Kidney (tissue), 14 donors: ENCODE data around the gene SLC31A1. TPM values are rescaled to one million over a fixed set of nuclear protein-coding genes. Genes with fewer than 3 reads are reported as not detected.
"Not testable (repeated sequence)": the region's sequence is repeated elsewhere in the genome, so short reads cannot be mapped to it uniquely, and the experiment has no call there.

Experiments
- DNase-seq, 5 donors: peaks; one replicate each; pipeline ENCODE4 v3.0.0-alpha.2; 2013 to 2020
- FAIRE-seq: peaks from 2 replicates; lab custom pipeline; 2012; peaks lifted over from hg19 to GRCh38; lab: Jason Lieb, UNC
- H3K27ac ChIP-seq, 2 donors: one replicate each; pipeline ENCODE4 v1.7.0; 2013; ENCODE audit warnings: low read depth in 2 of 2, low read length in 2 of 2, inconsistent platforms in 1 of 2
- H3K27me3 ChIP-seq: one replicate; pipeline ENCODE4 v1.7.1; 2013; ENCODE audit warnings: low read length, inconsistent platforms; ENCODE audit not compliant: control insufficient read depth, insufficient read depth
- H3K36me3 ChIP-seq, 3 donors: one replicate each; pipeline versions ENCODE4 v1.7.0 to v1.7.1; 2013; ENCODE audit warnings: low read length in 3 of 3, control low read depth in 1 of 3, inconsistent platforms in 1 of 3; ENCODE audit not compliant: insufficient read depth in 3 of 3, control insufficient read depth in 2 of 3
- H3K4me1 ChIP-seq, 3 donors: one replicate each; pipeline versions ENCODE4 v1.7.0 to v1.7.1; 2013; ENCODE audit warnings: low read length in 3 of 3, inconsistent platforms in 1 of 3, low read depth in 1 of 3; ENCODE audit not compliant: control insufficient read depth in 2 of 3, insufficient read depth in 2 of 3
- H3K4me3 ChIP-seq, 3 donors: one replicate each; pipeline versions ENCODE4 v1.7.0 to v1.8.1; 2013; ENCODE audit warnings: low read length in 3 of 3, control low read depth in 1 of 3, inconsistent platforms in 1 of 3
- H3K9ac ChIP-seq, 3 donors: one replicate each; pipeline versions ENCODE4 v1.7.0 to v1.7.1; 2013; ENCODE audit warnings: low read length in 3 of 3, control low read depth in 1 of 3, inconsistent platforms in 1 of 3
- H3K9me3 ChIP-seq, 3 donors: one replicate each; pipeline versions ENCODE4 v1.7.0 to v1.7.1; 2013; ENCODE audit warnings: low read length in 3 of 3, control low read depth in 1 of 3, inconsistent platforms in 1 of 3; ENCODE audit not compliant: control insufficient read depth in 2 of 3, insufficient read depth in 1 of 3
- intact Hi-C: fragments of 100-400 bp; cut with DNase I; formaldehyde crosslinking; loops from one replicate; pipeline ENCODE4 v1.11.1; 2022
- polyA plus RNA-seq: library from polyadenylated mRNA; stranded (reverse); fragments of 350-450 nt; fragmentation: Illumina TruSeq; extraction: RNeasy Lipid Tissue Mini Kit (QIAGEN cat#74804); gene quantifications from one replicate; pipeline ENCODE4 v1.2.3, GENCODE V29; 2014; ENCODE audit warnings: low read depth, low replicate concordance; ENCODE audit not compliant: insufficient read depth
- total RNA-seq: library from RNA; stranded (reverse); fragmentation: NEBNext Ultra II Directional; extraction: Animal tissue kit (Norgen Biotek cat#: 25700); gene quantifications from one replicate; pipeline ENCODE4 v1.2.1, GENCODE V29; 2021
- TF ChIP-seq, protein P1 (sequence below): IDR thresholded peaks from 3 replicates; pipeline ENCODE4 v1.5.1; 2012; ENCODE audit warnings: mild to moderate bottlenecking, moderate library complexity, borderline replicate concordance; ENCODE audit not compliant: insufficient read depth; ENCODE audit errors: extremely low read depth
- donor health status: control.
- donor health status: control.
- donor health status: control.
- donor health status: control.
- donor health status: control.
- donor health status: DM: yes; HTN: yes; CAD: no.
- donor health status: Normal renal cell carcinoma (clear cell type).

The SLC31A1 gene
- total and polyA plus RNA-seq, 2 donors from 2014 or later, result 19.5 to 20.1 TPM

DNA sequence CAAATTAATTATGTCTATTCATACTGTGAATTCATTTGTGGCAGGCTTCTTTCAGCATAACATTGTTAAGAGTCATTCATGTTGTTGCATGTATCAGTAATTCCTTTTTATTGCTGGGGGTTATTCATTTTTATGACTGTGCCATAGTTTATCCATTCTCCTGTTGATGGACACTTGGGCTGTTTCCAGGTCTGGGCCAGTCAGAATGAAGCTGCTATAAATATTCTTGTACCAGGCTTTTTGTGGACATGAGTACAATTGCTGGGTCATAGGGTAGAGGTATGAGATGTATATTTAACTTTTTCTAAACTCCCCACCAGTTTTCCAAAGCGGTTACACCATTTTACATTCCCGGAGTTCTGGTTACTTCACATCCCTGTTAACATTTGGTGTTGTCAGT is 67.7 kb downstream of the SLC31A1 start:
- FAIRE-seq, result no peak
- TF ChIP-seq, protein P1, sequence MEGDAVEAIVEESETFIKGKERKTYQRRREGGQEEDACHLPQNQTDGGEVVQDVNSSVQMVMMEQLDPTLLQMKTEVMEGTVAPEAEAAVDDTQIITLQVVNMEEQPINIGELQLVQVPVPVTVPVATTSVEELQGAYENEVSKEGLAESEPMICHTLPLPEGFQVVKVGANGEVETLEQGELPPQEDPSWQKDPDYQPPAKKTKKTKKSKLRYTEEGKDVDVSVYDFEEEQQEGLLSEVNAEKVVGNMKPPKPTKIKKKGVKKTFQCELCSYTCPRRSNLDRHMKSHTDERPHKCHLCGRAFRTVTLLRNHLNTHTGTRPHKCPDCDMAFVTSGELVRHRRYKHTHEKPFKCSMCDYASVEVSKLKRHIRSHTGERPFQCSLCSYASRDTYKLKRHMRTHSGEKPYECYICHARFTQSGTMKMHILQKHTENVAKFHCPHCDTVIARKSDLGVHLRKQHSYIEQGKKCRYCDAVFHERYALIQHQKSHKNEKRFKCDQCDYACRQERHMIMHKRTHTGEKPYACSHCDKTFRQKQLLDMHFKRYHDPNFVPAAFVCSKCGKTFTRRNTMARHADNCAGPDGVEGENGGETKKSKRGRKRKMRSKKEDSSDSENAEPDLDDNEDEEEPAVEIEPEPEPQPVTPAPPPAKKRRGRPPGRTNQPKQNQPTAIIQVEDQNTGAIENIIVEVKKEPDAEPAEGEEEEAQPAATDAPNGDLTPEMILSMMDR, result no peak
- H3K27me3 ChIP-seq, result no peaks in the 10 kb centered on the region
- no peak overlapping the region for H3K9ac ChIP-seq
- H3K4me3 ChIP-seq, result no peak overlapping the region
- H3K9me3 ChIP-seq, result no peaks in the 10 kb centered on the region
- H3K4me1 ChIP-seq, result no peaks in the 10 kb centered on the region
- no peak for DNase-seq
- intact Hi-C loops, result no loop called here
- H3K36me3 ChIP-seq, result peaks cover 20 to 73% (median 46%) of the 10 kb centered on the region in 3 donors
- no peak overlapping the region for H3K27ac ChIP-seq

DNA sequence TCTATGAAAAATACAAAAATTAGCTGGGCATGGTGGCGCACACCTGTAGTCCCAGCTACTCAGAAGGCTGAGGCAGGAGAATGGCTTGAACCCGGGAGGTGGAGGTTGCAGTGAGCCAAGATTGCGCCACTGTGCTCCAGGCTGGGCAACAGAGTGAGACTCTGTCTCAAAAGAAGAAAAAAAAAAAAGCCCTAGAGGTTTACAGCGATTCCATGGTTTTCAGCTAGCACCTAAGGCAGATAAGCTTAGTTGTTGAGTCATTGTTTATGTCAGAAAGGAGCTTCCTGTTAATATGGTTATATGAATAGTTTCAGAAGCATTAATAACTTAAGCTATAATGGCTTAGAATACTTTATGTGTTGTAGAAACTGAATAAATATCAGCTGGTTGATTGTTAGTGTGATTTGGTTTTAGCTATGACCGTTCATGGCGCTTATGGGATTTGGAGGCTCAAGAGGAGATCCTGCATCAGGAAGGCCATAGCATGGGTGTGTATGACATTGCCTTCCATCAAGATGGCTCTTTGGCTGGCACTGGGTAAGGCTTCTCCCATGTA is 68.8 kb downstream of the SLC31A1 start:
- Histone ChIP-seq H3K4me3 (no peak overlapping the region), H3K27ac (no peak overlapping the region), H3K27me3 (no peaks in the 10 kb centered on the region), H3K9me3 (no peaks in the 10 kb centered on the region), H3K9ac (no peak overlapping the region), H3K36me3 (peaks cover 15 to 65% (median 39%) of the 10 kb centered on the region in 3 donors), H3K4me1 (no peaks in the 10 kb centered on the region)
- TF ChIP-seq, protein P1, result no peak
- FAIRE-seq, result no peak
- intact Hi-C loops, result no loop called here
- DNase-seq, result no peak

DNA sequence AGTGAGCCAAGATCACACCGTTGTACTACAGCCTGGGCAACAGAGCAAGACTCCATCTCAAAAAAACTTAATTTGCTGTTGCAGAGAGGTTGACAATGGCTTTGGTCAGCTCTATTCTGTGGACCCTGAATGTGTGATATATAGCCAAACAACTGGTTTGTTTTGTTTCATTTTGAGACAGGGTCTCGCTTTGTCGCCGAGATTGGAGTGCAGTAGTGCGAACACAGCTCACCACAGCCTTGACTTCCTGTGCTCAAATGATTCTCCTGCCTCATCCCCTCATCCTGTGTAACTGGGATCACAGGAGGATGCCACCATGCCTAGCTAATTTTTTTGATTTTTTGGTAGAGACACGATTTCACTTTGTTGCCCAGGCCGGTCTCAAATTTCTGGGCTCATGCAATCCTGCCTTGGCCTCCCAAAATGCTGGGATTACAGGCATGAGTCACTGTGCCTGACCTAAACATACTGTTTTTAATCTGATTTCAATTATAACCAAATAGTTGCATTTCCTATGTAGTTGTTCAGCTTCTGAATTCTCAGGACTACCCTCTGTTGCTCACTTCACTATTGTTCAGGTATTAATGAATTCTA is 72.0 kb downstream of the SLC31A1 start:
- Histone ChIP-seq H3K9me3 (no peaks in the 10 kb centered on the region), H3K4me1 (no peaks in the 10 kb centered on the region), H3K9ac (no peak overlapping the region), H3K27me3 (no peaks in the 10 kb centered on the region), H3K4me3 (no peak overlapping the region), H3K36me3 (peaks cover 9 to 40% (median 23%) of the 10 kb centered on the region in 3 donors), H3K27ac (no peak overlapping the region)
- no peak for DNase-seq
- intact Hi-C loops, result no loop called here
- FAIRE-seq, result no peak
- TF ChIP-seq, protein P1, result no peak

DNA sequence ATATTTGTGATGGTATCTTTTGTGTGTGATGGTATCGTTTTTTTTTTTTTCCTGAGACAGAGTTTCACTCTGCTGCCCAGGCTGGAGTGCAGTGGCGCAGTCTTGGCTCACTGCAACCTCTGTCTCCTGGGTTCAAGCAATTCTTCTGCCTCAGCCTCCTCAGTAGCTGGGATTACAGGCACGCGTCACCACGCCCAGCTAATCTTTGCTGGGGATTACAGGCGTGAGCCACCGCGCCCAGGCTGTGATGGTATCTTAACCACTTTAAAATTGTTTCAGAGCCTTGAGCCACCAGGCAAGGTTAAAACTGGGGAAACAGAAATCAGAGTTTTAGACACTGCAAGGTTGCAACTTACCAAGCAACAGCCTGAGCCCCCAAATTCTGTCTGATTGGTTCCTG is 74.9 kb downstream of the SLC31A1 start:
- intact Hi-C loops, result not testable (repeated sequence)
- peaks cover 0 to 13% (median 7%) of the 10 kb centered on the region in 3 donors for H3K36me3 ChIP-seq

More for the DNA sequence above, 74.9 kb downstream of the SLC31A1 start:
- H3K27me3 ChIP-seq, FAIRE-seq, H3K9me3 ChIP-seq, DNase-seq, H3K4me1 ChIP-seq, H3K4me3 ChIP-seq, H3K9ac ChIP-seq, H3K27ac ChIP-seq: not testable (repeated sequence)
